LNCAP (cell line): ENCODE measurements around the gene PPP2R5C.

Experiments used
- TF ChIP-seq, protein P1 (sequence below): fragments of 450-650 bp; IDR thresholded peaks from 2 replicates; pipeline ENCODE4 v1.5.1; 2017; ENCODE audit warnings: mild to moderate bottlenecking

The PPP2R5C gene

DNA sequence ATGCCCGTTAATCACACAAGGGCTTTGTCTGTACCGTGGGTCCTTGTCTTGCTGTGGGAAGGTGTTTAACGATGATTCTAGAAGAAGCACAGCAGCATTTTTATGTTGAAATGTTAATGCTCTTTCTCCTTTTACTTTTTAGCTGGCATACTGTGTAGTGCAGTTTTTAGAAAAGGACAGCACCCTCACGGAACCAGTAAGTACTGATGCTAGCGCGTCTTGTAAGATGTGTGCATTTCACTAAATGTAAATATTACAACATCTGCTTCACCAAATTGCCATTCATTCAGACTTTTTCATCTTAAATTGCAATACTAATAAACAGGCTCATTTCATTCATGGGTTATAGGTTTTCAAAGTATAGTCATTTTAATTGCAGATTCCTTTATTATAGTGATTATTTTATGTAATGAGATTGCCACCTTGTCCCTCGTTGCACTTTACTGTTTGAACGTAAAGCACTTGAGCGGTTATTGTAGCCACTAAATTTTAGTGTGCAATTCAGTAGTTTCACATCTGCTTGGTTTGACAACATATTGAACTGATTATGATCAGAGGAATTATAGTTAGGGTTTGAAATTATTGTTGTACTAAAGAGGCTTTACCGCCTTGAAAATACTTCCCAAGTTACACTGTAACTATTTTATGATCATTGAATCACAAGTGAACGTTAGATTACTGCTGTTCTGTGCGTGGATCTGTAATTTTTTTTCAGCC is 133.0 kb downstream of the PPP2R5C start:
- TF ChIP-seq, protein P1, sequence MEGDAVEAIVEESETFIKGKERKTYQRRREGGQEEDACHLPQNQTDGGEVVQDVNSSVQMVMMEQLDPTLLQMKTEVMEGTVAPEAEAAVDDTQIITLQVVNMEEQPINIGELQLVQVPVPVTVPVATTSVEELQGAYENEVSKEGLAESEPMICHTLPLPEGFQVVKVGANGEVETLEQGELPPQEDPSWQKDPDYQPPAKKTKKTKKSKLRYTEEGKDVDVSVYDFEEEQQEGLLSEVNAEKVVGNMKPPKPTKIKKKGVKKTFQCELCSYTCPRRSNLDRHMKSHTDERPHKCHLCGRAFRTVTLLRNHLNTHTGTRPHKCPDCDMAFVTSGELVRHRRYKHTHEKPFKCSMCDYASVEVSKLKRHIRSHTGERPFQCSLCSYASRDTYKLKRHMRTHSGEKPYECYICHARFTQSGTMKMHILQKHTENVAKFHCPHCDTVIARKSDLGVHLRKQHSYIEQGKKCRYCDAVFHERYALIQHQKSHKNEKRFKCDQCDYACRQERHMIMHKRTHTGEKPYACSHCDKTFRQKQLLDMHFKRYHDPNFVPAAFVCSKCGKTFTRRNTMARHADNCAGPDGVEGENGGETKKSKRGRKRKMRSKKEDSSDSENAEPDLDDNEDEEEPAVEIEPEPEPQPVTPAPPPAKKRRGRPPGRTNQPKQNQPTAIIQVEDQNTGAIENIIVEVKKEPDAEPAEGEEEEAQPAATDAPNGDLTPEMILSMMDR: no peak

DNA sequence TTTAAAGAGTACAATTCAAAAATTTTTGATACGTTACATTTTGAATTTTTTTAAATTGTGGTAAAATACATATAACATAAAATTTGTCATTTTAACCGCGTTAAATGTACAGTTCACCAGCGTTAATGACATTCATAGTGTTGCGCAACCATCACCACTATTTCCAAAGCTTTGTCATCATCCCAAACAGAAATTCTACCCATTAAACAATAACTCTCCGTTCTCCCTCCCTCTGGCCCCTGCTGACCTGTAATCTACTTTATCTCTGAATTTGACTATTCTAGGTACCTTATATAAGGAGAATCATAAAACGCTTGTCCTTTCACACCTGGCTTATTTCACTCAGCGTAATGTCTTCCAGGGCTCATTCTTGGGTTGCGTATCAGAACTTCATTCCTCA is 133.7 kb downstream of the PPP2R5C start:
- TF ChIP-seq, protein P1: no peak

DNA sequence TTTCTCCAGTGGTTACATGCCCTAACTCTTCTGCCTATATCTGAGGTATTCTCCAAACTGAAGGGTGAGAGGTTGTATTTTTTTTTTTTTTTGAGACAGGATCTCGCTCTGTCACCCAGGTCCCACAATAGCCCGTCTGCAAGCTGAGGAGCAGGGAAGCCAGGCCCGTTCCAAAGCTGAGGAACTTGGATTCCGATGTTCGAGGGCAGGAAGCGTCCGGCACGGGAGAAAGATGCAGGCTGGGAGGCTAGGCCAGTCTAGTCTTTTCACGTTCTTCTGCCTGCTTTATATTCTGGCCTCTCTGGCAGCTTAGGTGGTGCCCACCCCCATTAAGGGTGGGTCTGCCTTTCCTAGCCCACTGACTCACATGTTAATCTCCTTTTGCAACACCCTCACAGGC is 135.8 kb downstream of the PPP2R5C start:
- TF ChIP-seq, protein P1: no peak

DNA sequence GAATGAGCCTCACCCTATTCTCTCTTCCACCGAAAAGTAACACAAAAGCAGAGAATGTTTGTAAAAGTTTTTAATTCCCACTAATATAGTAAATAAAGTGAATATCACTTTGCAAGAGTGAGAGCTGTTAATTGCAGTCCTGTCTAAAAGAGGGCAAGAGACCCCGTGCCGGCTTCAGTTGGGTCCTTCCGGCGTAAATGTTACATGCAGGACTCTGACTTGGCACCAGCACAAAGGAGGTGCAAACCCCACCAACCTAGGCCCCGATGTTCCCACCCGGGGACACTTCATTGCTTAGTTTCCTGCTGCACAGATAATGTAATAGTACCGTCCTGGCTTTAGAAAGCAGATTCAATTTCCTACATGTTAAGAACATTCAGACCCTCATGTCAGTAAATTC is 136.9 kb downstream of the PPP2R5C start:
- TF ChIP-seq, protein P1: no peak

DNA sequence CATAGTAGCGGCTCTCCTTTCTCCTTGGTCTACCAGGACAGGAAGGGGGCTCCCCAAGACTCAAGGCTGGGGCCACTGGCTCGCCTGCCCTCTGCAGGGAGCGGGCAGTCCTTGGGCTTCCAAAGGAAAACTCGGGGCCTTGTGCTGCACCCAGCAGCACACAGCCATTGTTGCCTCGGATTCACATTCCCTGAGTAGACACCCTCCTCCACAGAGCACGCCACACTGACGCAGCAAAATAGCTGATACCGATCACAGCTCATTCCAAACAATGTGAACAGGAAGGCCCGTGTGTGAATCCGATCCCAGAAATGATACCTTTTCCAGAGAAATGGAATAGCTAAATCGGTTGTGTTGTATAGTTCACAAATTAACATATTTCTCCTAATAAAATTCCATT is 137.8 kb downstream of the PPP2R5C start:
- TF ChIP-seq, protein P1: no peak

- TF ChIP-seq, protein P1: no peak
Measured at GRCh38 chr14:101900253-101900652, 138.7 kb downstream of the PPP2R5C start.

- TF ChIP-seq, protein P1: no peak
Measured at GRCh38 chr14:101903111-101903561, 141.6 kb downstream of the PPP2R5C start.

- TF ChIP-seq, protein P1: no peak
Measured at GRCh38 chr14:101905614-101906013, 144.1 kb downstream of the PPP2R5C start.
